GM23338 (cell line): ENCODE results near the gene NBEAL2.

Experiments
- CREB1 ChIP-seq: fragments of 250-450 bp; sonication (Bioruptor Pico); IDR thresholded peaks from 2 replicates; pipeline ENCODE4 v1.5.0; 2020; ENCODE audit warnings: low read depth, mild to moderate bottlenecking, moderate library complexity
- EZH2 ChIP-seq: fragments of 200-600 bp; sonication (generic); IDR thresholded peaks from one replicate; pipeline ENCODE4 v1.8.0; 2017; ENCODE audit warnings: antibody characterized with exemption, mild to moderate bottlenecking, low read depth; ENCODE audit not compliant: unreplicated experiment
- EZH2phosphoT487 ChIP-seq: fragments of 200-600 bp; sonication (generic); IDR thresholded peaks from one replicate; pipeline ENCODE4 v1.8.1; 2018; ENCODE audit warnings: antibody characterized with exemption; ENCODE audit not compliant: unreplicated experiment
- JUNB ChIP-seq: IDR thresholded peaks from one replicate; pipeline ENCODE4 v1.6.1; 2016; ENCODE audit warnings: antibody characterized with exemption; ENCODE audit not compliant: unreplicated experiment
- NANOG ChIP-seq: IDR thresholded peaks from 2 replicates; pipeline ENCODE4 v1.6.1; 2016; ENCODE audit warnings: antibody characterized with exemption, borderline replicate concordance
- POLR2AphosphoS5 ChIP-seq: IDR thresholded peaks from 2 replicates; pipeline ENCODE4 v1.6.1; 2016; ENCODE audit warnings: antibody characterized with exemption, low read depth
- STAT1 ChIP-seq: IDR thresholded peaks from one replicate; pipeline ENCODE4 v1.6.1; 2016; ENCODE audit warnings: antibody characterized with exemption; ENCODE audit not compliant: unreplicated experiment
- ZNF114 ChIP-seq: fragments of 250-450 bp; sonication (Bioruptor Pico); IDR thresholded peaks from 2 replicates; pipeline ENCODE4 v1.5.0; 2020; ENCODE audit warnings: mild to moderate bottlenecking, moderate library complexity
- ZNF331 ChIP-seq: fragments of 250-450 bp; sonication (Bioruptor Pico); IDR thresholded peaks from 2 replicates; pipeline ENCODE4 v1.5.0; 2020; ENCODE audit warnings: low read depth, mild to moderate bottlenecking, moderate library complexity
- TF ChIP-seq, protein P1 (sequence below), 2 experiments: fragments of 200-600 bp in 1 of 2; sonication (generic) in 1 of 2; conservative IDR thresholded peaks; 2 replicates each; pipeline versions ENCODE4 v1.5.1 to v1.6.1; 2016 to 2017; ENCODE audit warnings: antibody characterized with exemption in 2 of 2, low read depth in 2 of 2, mild to moderate bottlenecking in 2 of 2, moderate library complexity in 1 of 2
- TF ChIP-seq, protein P2 (sequence below): IDR thresholded peaks from one replicate; pipeline ENCODE4 v1.6.1; 2018; ENCODE audit warnings: antibody characterized with exemption; ENCODE audit not compliant: unreplicated experiment
- TF ChIP-seq, protein P3 (sequence below): IDR thresholded peaks from 2 replicates; pipeline ENCODE4 v1.6.1; 2016; ENCODE audit warnings: antibody characterized with exemption
- TF ChIP-seq, protein P4 (sequence below): fragments of 250-450 bp; sonication (Bioruptor Pico); IDR thresholded peaks from 2 replicates; pipeline ENCODE4 v1.5.0; 2020; ENCODE audit warnings: mild to moderate bottlenecking, moderate library complexity

DNA sequence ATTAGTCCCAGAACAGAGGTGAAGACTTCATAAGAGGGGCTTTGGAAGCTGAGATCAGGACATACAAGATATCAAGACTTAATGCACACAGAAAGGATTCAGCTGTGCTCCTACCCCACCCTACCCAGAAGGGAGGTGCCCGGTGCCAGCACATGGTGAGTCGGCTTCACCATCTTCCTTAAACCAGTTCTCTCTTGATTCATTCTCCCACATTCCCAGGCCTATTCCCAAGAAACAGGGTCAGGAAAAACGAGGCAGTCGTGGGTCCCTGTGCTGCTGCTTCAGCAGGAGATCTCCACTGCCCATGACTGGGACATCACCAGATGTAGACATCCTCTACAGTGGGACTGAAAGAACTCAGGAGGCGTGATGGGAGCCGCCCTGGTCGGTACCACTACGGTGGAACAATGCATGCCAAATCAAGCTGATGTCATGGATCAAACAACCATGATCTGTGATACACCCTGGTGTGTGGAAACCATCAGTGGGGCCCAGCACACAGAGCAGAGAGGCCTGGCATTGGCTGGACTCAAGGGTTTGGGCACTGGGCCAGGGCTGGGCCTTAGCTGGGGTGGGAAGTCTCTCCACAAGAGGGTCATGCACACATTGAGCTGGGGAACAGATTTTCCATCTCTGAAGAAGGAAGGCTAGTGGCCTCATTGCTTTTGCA, 44.8 kb upstream of the NBEAL2 start:
- TF ChIP-seq, protein P1, sequence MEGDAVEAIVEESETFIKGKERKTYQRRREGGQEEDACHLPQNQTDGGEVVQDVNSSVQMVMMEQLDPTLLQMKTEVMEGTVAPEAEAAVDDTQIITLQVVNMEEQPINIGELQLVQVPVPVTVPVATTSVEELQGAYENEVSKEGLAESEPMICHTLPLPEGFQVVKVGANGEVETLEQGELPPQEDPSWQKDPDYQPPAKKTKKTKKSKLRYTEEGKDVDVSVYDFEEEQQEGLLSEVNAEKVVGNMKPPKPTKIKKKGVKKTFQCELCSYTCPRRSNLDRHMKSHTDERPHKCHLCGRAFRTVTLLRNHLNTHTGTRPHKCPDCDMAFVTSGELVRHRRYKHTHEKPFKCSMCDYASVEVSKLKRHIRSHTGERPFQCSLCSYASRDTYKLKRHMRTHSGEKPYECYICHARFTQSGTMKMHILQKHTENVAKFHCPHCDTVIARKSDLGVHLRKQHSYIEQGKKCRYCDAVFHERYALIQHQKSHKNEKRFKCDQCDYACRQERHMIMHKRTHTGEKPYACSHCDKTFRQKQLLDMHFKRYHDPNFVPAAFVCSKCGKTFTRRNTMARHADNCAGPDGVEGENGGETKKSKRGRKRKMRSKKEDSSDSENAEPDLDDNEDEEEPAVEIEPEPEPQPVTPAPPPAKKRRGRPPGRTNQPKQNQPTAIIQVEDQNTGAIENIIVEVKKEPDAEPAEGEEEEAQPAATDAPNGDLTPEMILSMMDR (conservative IDR thresholded peaks at IDR 0.05; ENCODE audit: low read depth in 2 of 2) = no peak
- TF ChIP-seq NANOG (no peak), JUNB (no peak), ZNF114 (no peak), CREB1 (CRISPR knock-in tag) (no peak), STAT1 (no peak), EZH2 (no peak), EZH2phosphoT487 (no peak), POLR2AphosphoS5 (no peak), ZNF331 (CRISPR knock-in tag) (no peak)
- TF ChIP-seq, protein P2, sequence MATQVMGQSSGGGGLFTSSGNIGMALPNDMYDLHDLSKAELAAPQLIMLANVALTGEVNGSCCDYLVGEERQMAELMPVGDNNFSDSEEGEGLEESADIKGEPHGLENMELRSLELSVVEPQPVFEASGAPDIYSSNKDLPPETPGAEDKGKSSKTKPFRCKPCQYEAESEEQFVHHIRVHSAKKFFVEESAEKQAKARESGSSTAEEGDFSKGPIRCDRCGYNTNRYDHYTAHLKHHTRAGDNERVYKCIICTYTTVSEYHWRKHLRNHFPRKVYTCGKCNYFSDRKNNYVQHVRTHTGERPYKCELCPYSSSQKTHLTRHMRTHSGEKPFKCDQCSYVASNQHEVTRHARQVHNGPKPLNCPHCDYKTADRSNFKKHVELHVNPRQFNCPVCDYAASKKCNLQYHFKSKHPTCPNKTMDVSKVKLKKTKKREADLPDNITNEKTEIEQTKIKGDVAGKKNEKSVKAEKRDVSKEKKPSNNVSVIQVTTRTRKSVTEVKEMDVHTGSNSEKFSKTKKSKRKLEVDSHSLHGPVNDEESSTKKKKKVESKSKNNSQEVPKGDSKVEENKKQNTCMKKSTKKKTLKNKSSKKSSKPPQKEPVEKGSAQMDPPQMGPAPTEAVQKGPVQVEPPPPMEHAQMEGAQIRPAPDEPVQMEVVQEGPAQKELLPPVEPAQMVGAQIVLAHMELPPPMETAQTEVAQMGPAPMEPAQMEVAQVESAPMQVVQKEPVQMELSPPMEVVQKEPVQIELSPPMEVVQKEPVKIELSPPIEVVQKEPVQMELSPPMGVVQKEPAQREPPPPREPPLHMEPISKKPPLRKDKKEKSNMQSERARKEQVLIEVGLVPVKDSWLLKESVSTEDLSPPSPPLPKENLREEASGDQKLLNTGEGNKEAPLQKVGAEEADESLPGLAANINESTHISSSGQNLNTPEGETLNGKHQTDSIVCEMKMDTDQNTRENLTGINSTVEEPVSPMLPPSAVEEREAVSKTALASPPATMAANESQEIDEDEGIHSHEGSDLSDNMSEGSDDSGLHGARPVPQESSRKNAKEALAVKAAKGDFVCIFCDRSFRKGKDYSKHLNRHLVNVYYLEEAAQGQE = no peak
- TF ChIP-seq, protein P3, sequence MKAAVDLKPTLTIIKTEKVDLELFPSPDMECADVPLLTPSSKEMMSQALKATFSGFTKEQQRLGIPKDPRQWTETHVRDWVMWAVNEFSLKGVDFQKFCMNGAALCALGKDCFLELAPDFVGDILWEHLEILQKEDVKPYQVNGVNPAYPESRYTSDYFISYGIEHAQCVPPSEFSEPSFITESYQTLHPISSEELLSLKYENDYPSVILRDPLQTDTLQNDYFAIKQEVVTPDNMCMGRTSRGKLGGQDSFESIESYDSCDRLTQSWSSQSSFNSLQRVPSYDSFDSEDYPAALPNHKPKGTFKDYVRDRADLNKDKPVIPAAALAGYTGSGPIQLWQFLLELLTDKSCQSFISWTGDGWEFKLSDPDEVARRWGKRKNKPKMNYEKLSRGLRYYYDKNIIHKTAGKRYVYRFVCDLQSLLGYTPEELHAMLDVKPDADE = no peak
- TF ChIP-seq, protein P4, sequence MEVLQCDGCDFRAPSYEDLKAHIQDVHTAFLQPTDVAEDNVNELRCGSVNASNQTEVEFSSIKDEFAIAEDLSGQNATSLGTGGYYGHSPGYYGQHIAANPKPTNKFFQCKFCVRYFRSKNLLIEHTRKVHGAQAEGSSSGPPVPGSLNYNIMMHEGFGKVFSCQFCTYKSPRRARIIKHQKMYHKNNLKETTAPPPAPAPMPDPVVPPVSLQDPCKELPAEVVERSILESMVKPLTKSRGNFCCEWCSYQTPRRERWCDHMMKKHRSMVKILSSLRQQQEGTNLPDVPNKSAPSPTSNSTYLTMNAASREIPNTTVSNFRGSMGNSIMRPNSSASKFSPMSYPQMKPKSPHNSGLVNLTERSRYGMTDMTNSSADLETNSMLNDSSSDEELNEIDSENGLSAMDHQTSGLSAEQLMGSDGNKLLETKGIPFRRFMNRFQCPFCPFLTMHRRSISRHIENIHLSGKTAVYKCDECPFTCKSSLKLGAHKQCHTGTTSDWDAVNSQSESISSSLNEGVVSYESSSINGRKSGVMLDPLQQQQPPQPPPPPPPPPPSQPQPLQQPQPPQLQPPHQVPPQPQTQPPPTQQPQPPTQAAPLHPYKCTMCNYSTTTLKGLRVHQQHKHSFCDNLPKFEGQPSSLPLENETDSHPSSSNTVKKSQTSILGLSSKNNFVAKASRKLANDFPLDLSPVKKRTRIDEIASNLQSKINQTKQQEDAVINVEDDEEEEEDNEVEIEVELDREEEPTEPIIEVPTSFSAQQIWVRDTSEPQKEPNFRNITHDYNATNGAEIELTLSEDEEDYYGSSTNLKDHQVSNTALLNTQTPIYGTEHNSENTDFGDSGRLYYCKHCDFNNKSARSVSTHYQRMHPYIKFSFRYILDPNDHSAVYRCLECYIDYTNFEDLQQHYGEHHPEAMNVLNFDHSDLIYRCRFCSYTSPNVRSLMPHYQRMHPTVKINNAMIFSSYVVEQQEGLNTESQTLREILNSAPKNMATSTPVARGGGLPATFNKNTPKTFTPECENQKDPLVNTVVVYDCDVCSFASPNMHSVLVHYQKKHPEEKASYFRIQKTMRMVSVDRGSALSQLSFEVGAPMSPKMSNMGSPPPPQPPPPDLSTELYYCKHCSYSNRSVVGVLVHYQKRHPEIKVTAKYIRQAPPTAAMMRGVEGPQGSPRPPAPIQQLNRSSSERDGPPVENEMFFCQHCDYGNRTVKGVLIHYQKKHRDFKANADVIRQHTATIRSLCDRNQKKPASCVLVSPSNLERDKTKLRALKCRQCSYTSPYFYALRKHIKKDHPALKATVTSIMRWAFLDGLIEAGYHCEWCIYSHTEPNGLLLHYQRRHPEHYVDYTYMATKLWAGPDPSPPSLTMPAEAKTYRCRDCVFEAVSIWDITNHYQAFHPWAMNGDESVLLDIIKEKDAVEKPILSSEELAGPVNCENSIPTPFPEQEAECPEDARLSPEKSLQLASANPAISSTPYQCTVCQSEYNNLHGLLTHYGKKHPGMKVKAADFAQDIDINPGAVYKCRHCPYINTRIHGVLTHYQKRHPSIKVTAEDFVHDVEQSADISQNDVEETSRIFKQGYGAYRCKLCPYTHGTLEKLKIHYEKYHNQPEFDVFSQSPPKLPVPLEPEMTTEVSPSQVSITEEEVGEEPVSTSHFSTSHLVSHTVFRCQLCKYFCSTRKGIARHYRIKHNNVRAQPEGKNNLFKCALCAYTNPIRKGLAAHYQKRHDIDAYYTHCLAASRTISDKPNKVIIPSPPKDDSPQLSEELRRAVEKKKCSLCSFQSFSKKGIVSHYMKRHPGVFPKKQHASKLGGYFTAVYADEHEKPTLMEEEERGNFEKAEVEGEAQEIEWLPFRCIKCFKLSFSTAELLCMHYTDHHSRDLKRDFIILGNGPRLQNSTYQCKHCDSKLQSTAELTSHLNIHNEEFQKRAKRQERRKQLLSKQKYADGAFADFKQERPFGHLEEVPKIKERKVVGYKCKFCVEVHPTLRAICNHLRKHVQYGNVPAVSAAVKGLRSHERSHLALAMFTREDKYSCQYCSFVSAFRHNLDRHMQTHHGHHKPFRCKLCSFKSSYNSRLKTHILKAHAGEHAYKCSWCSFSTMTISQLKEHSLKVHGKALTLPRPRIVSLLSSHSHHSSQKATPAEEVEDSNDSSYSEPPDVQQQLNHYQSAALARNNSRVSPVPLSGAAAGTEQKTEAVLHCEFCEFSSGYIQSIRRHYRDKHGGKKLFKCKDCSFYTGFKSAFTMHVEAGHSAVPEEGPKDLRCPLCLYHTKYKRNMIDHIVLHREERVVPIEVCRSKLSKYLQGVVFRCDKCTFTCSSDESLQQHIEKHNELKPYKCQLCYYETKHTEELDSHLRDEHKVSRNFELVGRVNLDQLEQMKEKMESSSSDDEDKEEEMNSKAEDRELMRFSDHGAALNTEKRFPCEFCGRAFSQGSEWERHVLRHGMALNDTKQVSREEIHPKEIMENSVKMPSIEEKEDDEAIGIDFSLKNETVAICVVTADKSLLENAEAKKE (CRISPR knock-in tag) = no peak
